MM.1S (cell line): ENCODE results near the gene ST13.

Source experiments
- CTCF ChIP-seq: fragments of 300-600 bp; sonication (generic); IDR thresholded peaks from 2 replicates; pipeline ENCODE4 v1.5.1; 2016; ENCODE audit warnings: antibody characterized with exemption, low read length, mixed read lengths
- EZH2 ChIP-seq: fragments of 300-600 bp; sonication (generic); optimal IDR thresholded peaks from 2 replicates; pipeline ENCODE3; 2017; ENCODE audit warnings: low read depth, mild to moderate bottlenecking, antibody characterized with exemption, low read length, mixed read lengths

DNA sequence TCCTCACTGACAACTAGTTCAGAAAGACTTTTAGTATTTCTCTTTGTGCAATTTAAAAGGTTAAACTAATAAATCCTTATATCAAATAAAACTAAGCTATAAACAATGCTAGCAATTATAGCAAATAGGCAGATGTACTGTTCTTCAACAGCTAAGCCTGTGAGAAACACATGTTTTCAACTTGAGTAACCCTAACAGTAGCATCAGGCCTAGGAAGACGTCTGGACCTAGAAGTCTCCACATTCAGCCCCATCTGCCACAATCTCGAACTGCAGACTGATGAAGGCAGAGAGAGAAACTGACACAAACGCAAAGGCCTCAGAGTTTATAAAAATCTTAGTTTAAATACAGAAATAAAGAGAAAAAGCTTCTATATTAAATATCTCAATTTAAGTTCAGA lies 2.5 kb downstream of the ST13 start:
- TF ChIP-seq CTCF (no peak), EZH2 (no peak)
